Measurements from ENCODE around the gene UNC50. TPM values are rescaled to one million over a fixed set of nuclear protein-coding genes. Genes with fewer than 3 reads are reported as not detected.
"Not testable (repeated sequence)": the region's sequence is repeated elsewhere in the genome, so short reads cannot be mapped to it uniquely, and the experiment has no call there.

The UNC50 gene
- total RNA-seq, 4 donors from 2014 or later = 12.0 to 57.9 (median 33.9) TPM

GRCh38 chr2:98656800-98657199 lies 48.4 kb downstream of the UNC50 start:
- H3K4me1 ChIP-seq = no peaks in the 10 kb centered on the region
- H3K27me3 ChIP-seq = no peaks in the 10 kb centered on the region
- no peak for DNase-seq
- intact Hi-C loops (cut with DNase I; ENCODE audit: low total_unique reads) = no loop called here
- TF ChIP-seq POLR2A (IDR thresholded peaks at IDR 0.05) (no peak), CTCF (IDR thresholded peaks at IDR 0.05) (no peak)
- no peaks in the 10 kb centered on the region for H3K36me3 ChIP-seq
- no peak overlapping the region for H3K4me3 ChIP-seq
- no peaks in the 10 kb centered on the region for H3K9me3 ChIP-seq
- H3K27ac ChIP-seq = no peak overlapping the region

GRCh38 chr2:98658816-98659490 lies 50.6 kb downstream of the UNC50 start:
- H3K4me1 ChIP-seq = no peaks in the 10 kb centered on the region
- no peak overlapping the region for H3K4me3 ChIP-seq
- H3K27ac ChIP-seq = no peak overlapping the region
- DNase-seq = no peak
- TF ChIP-seq CTCF (IDR thresholded peaks at IDR 0.05) (no peak), POLR2A (IDR thresholded peaks at IDR 0.05) (no peak)
- no peaks in the 10 kb centered on the region for H3K27me3 ChIP-seq
- no peaks in the 10 kb centered on the region for H3K9me3 ChIP-seq
- intact Hi-C loops (cut with DNase I; ENCODE audit: low total_unique reads) = no loop called here
- H3K36me3 ChIP-seq = no peaks in the 10 kb centered on the region

- intact Hi-C loops (cut with DNase I; ENCODE audit: low total_unique reads); H3K4me3 ChIP-seq; H3K27ac ChIP-seq; H3K4me1 ChIP-seq; H3K36me3 ChIP-seq; H3K27me3 ChIP-seq; H3K9me3 ChIP-seq; DNase-seq: not testable (repeated sequence)
These were observed 51.1 kb downstream of the UNC50 start for GRCh38 chr2:98659491-98659840.

- no peak for DNase-seq
- H3K9me3 ChIP-seq = no peaks in the 10 kb centered on the region
- no peak overlapping the region for H3K27ac ChIP-seq
- H3K4me1 ChIP-seq = no peaks in the 10 kb centered on the region
- H3K4me3 ChIP-seq = no peak overlapping the region
- H3K27me3 ChIP-seq = no peaks in the 10 kb centered on the region
- no peaks in the 10 kb centered on the region for H3K36me3 ChIP-seq
- intact Hi-C loops (cut with DNase I; ENCODE audit: low total_unique reads) = no loop called here
- TF ChIP-seq CTCF (IDR thresholded peaks at IDR 0.05) (no peak), POLR2A (IDR thresholded peaks at IDR 0.05) (no peak)
These were observed 55.2 kb downstream of the UNC50 start for GRCh38 chr2:98663511-98664090.

- H3K27me3 ChIP-seq = no peaks in the 10 kb centered on the region
- no peak for DNase-seq
- H3K4me1 ChIP-seq = no peaks in the 10 kb centered on the region
- H3K27ac ChIP-seq = no peak overlapping the region
- H3K36me3 ChIP-seq = no peaks in the 10 kb centered on the region
- no peak overlapping the region for H3K4me3 ChIP-seq
- TF ChIP-seq POLR2A (IDR thresholded peaks at IDR 0.05) (no peak), CTCF (IDR thresholded peaks at IDR 0.05) (no peak)
- intact Hi-C loops (cut with DNase I; ENCODE audit: low total_unique reads) = no loop called here
- no peaks in the 10 kb centered on the region for H3K9me3 ChIP-seq
These were observed 55.9 kb downstream of the UNC50 start for GRCh38 chr2:98664323-98664722.
